ENCODE measurements around the gene KIF6. TPM values are rescaled to one million over a fixed set of nuclear protein-coding genes. Genes with fewer than 3 reads are reported as not detected.

KIF6 gene
- polyA plus RNA-seq, 2 of the 4 experiments (the other 2 are of a cell fraction): 0.05 to 0.39 TPM

DNA sequence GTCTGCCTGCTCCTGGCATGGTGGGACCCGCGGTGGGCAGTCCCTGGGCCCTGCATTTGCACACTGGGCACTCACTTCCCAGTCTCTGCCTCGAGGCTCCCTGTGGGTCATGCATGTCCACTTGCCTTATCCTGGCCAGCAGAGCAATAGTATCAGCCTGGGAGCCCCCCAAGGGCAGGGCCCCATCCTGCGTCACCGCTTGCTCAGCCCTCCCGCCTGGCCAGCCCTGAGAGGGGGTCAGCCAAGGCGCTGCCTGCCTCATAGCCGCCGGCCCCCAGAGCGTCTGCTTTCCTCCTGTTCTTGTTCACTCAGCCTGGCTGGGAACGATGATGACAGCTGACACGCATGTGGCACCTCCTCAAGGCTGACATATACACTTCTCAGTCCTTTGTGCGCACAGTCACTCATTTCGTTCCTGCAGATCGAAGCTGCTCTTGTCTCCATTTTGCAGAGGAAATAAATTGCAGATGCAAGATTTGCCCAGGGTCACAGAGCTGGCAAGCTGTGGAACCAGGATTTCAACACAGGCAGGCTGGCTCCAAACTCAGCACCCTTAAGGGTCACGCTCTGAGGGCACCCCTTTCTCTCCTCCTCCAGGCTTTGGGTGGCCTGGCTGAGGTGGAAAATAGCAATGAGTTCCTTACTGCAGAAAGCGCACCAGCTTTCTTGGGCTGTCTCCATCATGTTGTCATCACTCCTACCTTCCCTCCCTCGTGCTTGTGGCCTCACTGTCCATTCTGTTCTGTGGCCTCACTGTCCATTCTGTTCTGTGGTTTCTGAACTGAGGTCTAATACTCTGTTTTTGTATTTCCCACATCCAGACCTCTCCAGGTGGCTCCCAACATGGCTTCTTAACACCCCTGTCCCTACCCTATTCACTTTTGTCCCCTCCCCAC lies 428.2 kb downstream of the KIF6 start:
- ATAC-seq (no peak), FAIRE-seq (no peak), DNase-seq (ENCODE audit: low read depth in 1 of 2, low spot score in 1 of 2) (no peak)
- Histone ChIP-seq H3K4me2 (no peak overlapping the region), H3K9me3 (no peaks in the 10 kb centered on the region), H3K4me1 (no peaks in the 10 kb centered on the region), H3K27ac (no peak overlapping the region), H3K4me3 (no peak overlapping the region)
- TF ChIP-seq RFX5 (IDR thresholded peaks at IDR 0.05) (no peak), NPAS2 (CRISPR knock-in tag; IDR thresholded peaks at IDR 0.05; ENCODE audit: borderline replicate concordance) (no peak), TP53 (CRISPR knock-in tag; IDR thresholded peaks at IDR 0.05) (no peak), NR3C1 (IDR thresholded peaks at IDR 0.05) (no peak), CBX2 (IDR thresholded peaks at IDR 0.05; ENCODE audit: borderline replicate concordance, low read depth) (no peak), POLR2A (IDR thresholded peaks at IDR 0.05; ENCODE audit: low read length) (no peak), EHMT2 (IDR thresholded peaks at IDR 0.05; ENCODE audit: low read depth) (no peak), ZSCAN20 (CRISPR knock-in tag; IDR thresholded peaks at IDR 0.05) (no peak), RARB (CRISPR knock-in tag; IDR thresholded peaks at IDR 0.05) (no peak), FOSB (CRISPR knock-in tag; IDR thresholded peaks at IDR 0.05) (no peak), FOXS1 (CRISPR knock-in tag; IDR thresholded peaks at IDR 0.05) (no peak), TFCP2L1 (CRISPR knock-in tag; IDR thresholded peaks at IDR 0.05) (no peak), POLR2AphosphoS2 (conservative IDR thresholded peaks at IDR 0.05; ENCODE audit: low read length) (no peak)
- TF ChIP-seq, protein P1, sequence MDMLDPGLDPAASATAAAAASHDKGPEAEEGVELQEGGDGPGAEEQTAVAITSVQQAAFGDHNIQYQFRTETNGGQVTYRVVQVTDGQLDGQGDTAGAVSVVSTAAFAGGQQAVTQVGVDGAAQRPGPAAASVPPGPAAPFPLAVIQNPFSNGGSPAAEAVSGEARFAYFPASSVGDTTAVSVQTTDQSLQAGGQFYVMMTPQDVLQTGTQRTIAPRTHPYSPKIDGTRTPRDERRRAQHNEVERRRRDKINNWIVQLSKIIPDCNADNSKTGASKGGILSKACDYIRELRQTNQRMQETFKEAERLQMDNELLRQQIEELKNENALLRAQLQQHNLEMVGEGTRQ (IDR thresholded peaks at IDR 0.05): no peak
- TF ChIP-seq, protein P2, sequence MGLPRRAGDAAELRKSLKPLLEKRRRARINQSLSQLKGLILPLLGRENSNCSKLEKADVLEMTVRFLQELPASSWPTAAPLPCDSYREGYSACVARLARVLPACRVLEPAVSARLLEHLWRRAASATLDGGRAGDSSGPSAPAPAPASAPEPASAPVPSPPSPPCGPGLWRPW (IDR thresholded peaks at IDR 0.05): no peak
- TF ChIP-seq, protein P3, sequence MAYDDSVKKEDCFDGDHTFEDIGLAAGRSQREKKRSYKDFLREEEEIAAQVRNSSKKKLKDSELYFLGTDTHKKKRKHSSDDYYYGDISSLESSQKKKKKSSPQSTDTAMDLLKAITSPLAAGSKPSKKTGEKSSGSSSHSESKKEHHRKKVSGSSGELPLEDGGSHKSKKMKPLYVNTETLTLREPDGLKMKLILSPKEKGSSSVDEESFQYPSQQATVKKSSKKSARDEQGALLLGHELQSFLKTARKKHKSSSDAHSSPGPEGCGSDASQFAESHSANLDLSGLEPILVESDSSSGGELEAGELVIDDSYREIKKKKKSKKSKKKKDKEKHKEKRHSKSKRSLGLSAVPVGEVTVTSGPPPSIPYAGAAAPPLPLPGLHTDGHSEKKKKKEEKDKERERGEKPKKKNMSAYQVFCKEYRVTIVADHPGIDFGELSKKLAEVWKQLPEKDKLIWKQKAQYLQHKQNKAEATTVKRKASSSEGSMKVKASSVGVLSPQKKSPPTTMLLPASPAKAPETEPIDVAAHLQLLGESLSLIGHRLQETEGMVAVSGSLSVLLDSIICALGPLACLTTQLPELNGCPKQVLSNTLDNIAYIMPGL (CRISPR knock-in tag; IDR thresholded peaks at IDR 0.05; ENCODE audit: borderline replicate concordance): no peak
- 64% methylated on average over 15 of the region's 18 CpGs for WGBS (ENCODE audit: missing lambda C conversion rate)
- ChIA-PET CTCF (interaction anchor here (1.8 to 10.4 kb wide), 2 partner anchors 13 to 129 kb away, joined by 6 to 171 read pairs; no protein-coding TSS in a partner anchor), POLR2A (no interaction called here)

DNA sequence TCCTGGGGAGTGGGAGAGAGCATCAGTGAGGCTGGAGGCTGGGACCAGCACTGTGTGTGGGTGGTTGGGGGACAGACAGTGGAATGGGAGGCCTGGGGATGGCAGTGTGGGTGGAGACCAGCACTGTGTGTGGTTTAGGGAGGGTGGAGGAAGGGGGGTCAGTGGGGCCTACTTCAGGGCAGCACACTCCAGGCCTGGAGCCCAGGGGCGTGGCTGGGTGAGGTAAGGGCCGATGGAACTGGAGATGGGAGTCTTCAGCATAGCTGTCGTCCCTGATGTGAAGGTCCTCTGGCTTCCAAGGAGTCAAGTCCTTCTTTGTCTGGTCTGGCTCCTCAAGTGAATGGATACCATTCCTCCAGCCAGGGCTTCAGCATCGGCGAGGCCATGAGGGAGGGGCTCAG lies 429.6 kb downstream of the KIF6 start:
- ChIA-PET CTCF (interaction anchor here (0.6 kb wide), 1 partner anchor 39 kb away, joined by 3 read pairs; no protein-coding TSS in a partner anchor), POLR2A (no interaction called here)
- ATAC-seq (no peak), DNase-seq (ENCODE audit: low read depth in 1 of 2, low spot score in 1 of 2) (no peak), FAIRE-seq (no peak)
- Histone ChIP-seq H3K27ac (no peak overlapping the region), H3K9me3 (no peaks in the 10 kb centered on the region), H3K4me2 (no peak overlapping the region), H3K4me1 (no peaks in the 10 kb centered on the region), H3K4me3 (no peak overlapping the region)
- 79% methylated on average over 5 of the region's 5 CpGs for WGBS (ENCODE audit: missing lambda C conversion rate)
- no peak for TF ChIP-seq RNF2 (IDR thresholded peaks at IDR 0.05; ENCODE audit: borderline replicate concordance, low read depth)
- TF ChIP-seq HOXB13 (CRISPR knock-in tag; IDR thresholded peaks at IDR 0.05; ENCODE audit: low read depth): no peak
- TF ChIP-seq NR3C1 (IDR thresholded peaks at IDR 0.05): no peak
- TF ChIP-seq, protein P4, sequence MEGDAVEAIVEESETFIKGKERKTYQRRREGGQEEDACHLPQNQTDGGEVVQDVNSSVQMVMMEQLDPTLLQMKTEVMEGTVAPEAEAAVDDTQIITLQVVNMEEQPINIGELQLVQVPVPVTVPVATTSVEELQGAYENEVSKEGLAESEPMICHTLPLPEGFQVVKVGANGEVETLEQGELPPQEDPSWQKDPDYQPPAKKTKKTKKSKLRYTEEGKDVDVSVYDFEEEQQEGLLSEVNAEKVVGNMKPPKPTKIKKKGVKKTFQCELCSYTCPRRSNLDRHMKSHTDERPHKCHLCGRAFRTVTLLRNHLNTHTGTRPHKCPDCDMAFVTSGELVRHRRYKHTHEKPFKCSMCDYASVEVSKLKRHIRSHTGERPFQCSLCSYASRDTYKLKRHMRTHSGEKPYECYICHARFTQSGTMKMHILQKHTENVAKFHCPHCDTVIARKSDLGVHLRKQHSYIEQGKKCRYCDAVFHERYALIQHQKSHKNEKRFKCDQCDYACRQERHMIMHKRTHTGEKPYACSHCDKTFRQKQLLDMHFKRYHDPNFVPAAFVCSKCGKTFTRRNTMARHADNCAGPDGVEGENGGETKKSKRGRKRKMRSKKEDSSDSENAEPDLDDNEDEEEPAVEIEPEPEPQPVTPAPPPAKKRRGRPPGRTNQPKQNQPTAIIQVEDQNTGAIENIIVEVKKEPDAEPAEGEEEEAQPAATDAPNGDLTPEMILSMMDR (IDR thresholded peaks at IDR 0.05): no peak
- no peak for TF ChIP-seq HOXA7 (CRISPR knock-in tag; IDR thresholded peaks at IDR 0.05)
- TF ChIP-seq RFX5 (IDR thresholded peaks at IDR 0.05): no peak
- no peak for TF ChIP-seq ESRRA (IDR thresholded peaks at IDR 0.05; ENCODE audit: borderline replicate concordance, low read length)

Data from A549 (cell line).